GM18873 (cell line): ENCODE measurements around the gene EPC1.
"Not testable (repeated sequence)": the region's sequence is repeated elsewhere in the genome, so short reads cannot be mapped to it uniquely, and the experiment has no call there.

ENCODE experiments used
- ATAC-seq: cut with Tn5 transposase; IDR thresholded peaks from one replicate; pipeline ENCODE4 v1.9.1; 2021; ENCODE audit warnings: mild to moderate bottlenecking, moderate library complexity, moderate number of reproducible peaks; ENCODE audit not compliant: unreplicated experiment, low FRiP score

EPC1 gene

DNA sequence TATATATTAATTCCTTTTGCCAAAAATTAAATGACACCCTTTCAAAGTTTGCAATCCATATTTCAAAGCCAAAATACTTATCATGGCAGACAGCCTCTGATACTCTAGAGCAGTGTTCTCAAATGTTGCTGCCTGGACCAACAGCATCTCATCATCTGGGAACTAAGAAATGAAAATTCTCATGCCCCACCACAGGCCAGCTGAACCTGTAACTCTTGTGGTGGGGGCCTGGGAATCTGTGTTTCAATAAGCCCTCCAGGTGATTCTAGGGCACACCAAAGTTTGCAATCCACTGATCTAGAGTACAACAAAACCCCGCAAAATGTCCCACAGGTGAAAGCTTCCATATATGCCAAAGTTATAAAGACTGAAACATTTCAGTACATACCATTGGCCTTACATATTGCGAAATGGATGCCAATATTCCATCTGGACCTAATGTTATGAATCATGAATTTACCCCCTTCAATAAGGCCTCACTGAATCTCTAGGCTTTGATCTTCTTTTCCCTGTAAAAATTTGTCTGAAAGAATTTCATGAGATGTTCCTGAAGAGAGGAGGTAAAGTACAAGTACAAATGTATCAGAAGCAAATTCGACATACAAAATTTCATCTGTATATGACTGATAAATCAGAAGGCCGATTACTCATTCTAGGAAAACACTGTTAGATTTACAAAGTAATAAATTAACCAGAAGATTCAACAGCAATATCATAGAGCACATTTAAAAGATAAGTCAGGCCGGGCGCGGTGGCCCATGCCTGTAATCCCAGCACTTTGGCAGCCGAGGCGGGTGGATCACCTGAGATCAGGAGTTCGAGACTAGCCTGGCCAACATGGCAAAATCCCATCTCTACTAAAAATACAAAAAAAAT, 25.3 kb upstream of the EPC1 start:
- no peak for ATAC-seq

DNA sequence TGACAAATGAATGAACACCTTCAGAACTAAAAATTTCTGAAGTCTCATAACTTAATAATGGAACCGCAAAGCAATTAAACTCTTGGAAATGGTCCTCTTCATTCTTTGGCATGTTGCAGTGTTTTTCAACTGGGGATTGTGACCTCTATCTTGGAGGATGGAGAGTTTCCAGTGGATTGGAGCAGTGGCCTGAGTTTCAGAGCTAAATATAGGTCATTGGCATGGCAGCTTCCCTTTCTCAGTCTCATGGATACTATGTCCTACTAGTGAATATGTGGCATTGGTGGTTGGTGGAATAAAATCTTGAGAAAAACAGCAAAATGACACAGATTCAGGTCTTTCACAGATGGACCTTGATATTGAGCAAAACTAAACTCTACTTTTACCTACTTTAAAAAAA, 24.1 kb upstream of the EPC1 start:
- no peak for ATAC-seq

DNA sequence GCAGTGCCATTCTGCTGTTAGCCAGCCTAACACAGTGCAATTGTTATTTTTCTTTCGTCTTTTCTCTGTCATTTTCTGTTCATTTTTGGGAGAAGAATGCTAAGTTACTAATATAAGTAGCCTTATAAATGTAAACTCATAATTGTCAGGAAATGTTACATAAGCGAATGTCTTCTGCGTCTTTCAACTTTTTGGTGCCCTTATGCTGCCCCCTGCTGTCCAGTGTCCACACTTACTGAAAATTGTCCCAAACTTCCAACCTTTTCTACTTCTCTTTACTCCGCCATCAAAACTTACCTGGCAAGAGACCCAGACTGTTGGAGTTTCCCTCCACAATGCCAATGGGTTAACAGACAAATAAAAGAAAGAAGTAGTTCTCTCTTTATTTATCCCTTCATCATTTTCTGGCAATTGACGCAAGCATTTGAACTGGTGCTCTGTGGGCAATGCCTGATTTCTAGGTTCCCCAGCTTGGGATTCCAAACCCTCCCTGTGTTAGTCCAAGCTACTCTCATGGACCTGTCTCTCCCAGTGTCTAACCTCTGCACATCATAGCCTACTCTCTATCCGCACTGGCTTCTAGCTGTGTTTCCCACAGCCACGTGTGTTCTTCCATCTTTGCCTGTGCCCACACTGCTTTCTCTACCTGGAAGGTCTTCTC, 21.0 kb upstream of the EPC1 start:
- no peak for ATAC-seq

DNA sequence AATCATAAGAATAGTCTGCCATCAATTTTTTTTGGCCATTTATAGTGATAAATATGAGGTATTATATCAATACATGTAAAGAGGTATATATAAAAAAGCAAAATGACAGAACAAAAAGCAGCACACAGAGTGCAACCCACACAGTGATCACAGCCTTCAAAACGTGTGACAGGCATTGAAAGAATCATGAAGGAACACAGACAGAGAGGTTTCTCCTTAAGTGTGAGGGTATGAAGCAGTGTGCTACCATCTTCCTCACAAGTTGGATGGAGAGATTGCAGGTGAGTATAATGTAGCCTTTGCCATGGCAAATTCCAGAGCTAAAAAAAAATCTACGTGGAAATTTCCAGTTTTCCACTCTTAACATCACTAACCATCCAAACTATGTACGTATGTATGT, 19.6 kb upstream of the EPC1 start:
- ATAC-seq, result no peak

DNA sequence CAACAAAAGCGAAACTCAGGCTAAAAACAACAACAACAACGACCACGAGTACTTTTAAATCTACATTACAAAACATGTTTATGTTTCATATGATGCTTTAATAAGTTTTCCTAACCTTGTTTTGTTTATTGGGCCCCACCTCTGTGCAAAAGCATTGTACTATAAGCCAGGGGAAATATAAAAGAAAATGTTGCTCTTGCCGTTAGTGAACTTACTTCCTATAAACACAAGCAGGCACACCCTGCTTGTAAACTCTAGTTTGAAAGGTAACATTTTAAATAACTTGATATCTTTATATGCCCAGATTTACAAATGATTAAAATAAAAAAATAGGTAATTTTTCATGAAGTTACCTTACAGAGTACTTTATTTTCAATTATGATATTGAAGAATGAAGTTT, 19.2 kb upstream of the EPC1 start:
- no peak for ATAC-seq

DNA sequence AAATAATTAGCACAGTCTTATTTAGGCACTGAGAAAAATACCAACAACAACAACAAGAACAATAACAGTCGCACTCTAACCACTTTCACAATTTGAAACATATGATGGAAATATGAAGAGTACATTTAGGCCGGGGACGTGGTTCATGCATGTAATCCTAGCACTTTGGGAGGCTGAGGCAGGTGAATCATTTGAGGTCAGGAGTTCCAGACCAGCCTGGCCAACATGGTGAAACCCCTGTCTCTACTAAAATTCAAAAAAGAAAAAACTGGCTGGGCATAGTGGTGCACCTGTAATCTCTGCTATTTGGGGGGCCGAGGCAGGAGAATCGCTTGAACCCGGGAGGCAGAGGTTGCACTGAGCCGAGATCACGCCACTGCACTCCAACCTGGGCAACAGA, 18.4 kb upstream of the EPC1 start:
- ATAC-seq, result not testable (repeated sequence)

DNA sequence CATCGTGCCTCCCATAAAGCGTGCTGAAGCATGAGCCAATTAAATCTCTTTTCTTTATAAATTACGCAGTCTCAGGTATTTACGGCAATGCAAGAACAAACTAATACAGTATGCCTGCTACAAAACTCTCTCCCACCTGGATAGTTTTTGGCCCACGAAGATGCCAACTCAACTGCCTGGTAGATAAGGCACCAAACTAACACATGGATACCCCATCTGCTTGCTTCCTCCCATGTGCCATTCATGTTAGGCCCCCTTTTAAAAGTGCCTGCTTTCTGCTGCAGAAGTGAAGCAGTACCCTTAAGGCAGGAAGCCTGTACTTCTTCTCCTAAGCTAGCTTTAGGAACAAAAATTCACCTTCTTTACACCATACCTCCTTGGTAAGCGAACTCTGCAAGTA, 15.6 kb upstream of the EPC1 start:
- ATAC-seq, result no peak

DNA sequence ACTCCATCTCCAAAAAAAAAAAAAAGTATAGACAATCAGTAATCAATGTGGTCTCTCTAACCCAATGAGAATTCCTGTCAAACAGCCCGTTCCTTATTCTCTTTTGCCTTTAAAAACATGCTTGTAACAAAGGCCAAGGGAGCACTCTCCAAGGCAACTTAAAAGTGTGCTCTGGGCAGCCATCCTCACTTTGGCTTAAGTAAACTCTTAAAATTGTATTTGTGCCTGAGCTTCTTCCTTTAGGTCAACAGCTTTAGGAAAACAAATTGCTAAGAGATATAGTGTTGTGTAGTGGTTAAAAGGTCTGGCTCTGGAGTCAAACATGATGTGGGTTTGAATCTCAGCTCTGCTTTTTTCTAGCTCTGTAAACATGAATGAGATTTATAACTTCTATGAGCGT, 13.9 kb upstream of the EPC1 start:
- ATAC-seq, result no peak

DNA sequence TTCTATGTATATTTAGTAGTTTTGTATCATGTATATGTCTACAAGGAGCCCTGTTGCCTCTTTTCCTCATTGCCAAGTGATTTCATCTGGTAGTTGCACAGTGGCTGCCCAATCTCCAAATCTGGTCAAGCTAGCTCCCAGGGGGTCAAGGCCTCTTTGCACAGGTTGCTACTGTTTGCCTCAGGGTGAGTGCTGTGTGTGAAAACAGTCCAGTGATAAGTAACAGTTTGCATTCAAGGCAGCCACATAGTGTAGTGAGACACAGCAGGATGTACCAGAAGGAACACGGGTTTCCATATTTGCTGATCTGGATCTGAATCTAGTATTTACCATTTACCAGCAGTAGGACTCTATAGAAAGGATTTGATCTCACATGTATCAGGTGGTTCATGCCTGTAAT, 13.3 kb upstream of the EPC1 start:
- no peak for ATAC-seq

DNA sequence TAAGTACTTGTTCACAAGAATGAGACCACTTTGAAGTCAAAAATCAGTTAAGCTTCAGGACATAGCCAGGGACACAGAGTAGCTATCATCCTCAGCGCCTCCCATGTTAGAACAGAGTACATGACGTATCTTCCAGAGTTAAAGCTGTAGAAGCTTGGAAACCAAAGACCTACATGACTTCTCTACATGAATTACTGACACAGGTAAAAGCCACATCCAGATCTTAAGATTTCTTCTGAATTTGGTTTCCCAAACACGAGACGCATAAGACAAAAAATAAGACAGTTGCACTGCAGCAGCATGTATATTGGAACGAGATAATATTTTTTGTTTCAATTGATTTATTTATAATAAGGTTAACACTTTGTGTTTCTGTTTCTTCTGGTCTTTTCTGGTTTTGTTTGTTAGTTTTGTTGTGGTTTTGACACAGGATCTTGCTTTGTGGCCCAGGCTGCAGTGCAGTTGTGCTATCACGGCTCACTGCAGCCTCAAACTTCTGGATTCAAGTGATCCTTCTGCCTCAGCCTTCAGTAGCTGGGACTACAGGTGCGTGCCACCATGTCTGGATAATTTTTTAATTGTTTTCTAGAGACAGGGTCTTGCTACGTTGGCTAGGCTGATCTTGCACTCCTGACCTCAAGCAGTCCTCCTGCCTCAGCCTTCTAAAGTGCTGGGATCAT, 10.2 kb upstream of the EPC1 start:
- ATAC-seq, result no peak

DNA sequence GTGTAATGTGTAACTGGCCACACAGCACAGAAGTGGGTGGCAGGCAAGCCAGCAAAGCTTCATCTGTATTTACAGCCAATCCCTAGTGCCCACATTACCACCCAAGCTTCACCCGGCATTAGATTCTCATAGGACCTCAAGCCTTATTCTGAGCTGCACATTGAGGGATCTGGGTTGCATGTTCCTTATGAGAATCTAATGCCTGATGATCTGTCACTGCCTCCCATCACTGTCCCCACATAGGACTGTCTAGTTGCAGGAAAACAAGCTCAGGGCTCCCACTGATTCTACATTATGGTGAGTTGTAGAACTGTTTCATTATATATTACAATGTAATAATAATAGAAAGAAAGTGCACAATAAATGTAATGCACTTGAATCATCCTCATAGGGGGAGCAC, 7.7 kb upstream of the EPC1 start:
- not testable (repeated sequence) for ATAC-seq

DNA sequence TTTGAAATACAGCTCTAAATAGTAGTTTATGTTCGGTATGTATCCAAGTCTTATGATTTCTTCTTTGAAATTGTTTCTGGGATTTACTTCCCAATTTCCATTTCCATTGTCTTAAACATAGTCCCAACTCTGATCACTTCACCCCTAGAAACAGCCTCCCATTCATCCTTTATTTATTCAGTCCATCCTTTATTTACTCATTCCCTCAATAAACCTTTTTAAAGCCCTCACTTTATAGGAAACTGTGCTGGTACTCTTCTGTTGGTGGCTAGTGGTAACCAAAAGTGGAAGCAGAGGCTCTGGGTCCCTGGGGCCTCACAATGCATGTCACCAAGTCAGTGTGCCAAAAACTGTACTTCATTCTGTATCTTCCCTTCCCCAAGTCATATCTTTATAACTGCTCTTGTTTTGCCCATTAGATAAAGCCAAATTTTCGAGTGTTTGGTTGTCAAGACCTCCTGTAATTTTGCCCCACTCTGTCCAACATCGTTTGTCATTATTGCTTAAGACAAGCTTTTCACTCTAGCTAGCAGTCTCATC, 3.9 kb upstream of the EPC1 start:
- ATAC-seq, result no peak

DNA sequence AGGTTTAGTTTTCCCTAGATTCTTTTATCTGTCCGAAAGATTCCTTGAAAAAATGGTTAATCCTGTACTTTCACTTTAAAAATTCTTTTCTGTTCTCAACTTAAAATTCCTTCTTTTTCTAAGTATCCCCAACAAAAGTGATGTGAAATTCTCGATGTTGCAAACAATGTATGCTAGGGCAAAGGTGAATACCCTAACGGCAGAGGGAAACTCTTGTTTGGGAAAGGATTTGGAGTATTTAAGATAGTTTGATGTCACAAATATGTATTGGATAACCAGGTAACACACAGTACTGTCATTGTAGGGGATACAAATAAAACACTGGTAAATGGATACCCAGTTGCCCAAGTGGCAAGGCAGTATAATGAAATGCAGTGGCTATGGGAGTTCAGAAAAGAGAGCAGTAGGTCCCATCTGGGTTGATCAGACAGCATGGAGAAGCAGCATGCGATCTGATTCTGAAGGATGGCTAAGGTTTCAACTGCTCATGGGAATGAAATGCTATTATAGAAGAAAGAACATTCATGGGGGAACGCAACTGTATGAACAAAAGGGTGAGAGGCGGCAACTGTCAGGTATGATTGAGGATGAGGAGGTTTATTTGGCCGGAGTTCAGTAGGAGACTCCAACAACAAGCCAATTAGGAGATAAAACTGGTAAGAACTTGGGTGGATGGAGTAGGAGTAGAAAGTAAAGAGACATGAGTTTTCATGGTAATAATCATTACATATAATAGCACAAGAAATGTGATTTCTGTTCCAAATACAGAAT, 3.2 kb upstream of the EPC1 start:
- no peak for ATAC-seq

DNA sequence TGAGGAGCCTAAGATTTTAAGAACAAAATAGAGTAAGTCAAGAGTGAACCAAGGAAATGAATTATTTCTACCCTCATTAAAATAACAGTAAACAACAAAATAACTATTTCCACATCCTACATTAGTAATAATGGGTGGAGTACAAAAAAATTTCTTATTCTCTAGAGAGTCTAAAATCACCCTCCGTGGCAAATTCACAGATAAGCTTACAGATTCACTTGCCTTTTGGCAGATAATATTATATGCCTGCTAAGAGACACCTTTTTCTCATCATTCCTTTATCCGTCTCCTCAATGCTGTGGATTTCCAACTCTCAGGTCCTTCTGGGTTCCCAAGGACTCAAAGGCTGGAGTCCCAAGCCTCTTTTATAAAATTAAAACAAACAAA, 2.2 kb upstream of the EPC1 start:
- ATAC-seq, result no peak

DNA sequence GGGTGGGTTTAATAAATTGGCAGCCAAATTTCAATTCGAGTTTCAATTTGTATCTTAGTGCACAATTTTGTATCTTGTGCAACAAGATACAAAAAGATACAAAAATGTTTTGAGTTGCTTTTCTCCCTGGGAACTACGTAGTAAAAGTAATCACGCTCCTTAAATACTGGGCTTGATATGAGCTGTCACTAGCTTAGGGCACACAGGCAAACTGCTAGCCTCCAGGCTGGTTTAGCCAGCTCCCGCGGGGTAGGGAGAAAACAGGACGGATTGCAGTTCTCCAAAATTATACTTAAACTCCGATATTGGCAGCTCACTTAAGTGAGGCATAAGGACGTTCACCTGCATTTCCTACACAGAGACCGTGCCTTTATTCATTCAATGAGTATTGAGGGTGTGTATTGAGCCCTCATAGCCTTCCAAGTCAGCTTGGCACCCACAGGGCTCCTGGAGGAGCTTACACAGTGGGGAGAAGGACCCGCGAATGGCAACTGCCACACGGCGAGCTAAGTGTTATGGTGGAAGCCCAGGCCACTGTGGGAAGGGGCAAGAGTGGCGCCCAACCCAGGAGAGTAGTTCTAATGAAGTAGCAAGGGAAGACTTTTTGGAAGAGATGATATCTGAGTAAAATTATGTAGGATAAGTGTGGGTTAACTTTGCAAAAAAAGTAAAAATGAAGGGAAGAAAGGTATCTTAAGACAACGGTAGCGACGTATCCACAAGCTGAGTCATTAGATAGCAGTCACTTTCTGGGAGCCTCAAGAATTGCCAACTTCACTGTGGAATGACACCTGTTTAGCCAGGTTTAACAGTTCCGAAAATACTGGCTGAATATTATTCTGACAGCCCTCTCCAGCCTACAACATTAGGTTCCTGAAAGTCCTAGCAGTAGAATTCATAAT, 1.6 kb upstream of the EPC1 start:
- ATAC-seq, result no peak

DNA sequence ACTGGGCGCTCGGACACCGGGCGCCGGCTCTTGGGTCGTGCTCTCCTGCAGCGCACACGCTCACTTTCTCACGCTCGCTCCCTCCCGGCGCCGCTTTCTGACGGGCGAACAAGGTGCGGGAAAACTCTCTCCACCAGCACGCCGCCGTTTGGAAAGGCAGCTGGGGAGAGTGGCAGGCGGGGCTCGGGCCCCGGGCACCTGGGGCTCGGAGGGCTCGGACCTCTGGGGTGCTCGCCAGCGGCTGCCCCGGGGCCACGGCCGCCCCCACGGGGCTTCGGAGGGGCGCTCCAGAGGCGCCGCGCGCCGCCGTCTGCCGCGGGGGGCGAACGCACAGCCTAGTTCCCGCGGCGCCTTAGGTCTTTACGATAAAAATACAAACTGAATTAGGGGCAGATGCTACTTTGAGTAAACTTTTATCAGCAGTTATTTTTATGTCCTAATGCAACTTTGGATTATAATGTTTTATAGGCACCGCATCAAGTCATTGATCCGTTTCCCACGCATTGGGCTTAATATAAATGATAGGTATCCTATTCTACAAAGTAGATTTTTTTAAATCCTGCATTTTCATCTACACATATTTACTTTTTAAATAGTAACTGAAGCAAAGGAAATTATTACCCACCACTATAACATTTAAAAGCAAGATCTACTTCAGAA, 535 bp upstream of the EPC1 start:
- ATAC-seq, result peak; percentile 6

DNA sequence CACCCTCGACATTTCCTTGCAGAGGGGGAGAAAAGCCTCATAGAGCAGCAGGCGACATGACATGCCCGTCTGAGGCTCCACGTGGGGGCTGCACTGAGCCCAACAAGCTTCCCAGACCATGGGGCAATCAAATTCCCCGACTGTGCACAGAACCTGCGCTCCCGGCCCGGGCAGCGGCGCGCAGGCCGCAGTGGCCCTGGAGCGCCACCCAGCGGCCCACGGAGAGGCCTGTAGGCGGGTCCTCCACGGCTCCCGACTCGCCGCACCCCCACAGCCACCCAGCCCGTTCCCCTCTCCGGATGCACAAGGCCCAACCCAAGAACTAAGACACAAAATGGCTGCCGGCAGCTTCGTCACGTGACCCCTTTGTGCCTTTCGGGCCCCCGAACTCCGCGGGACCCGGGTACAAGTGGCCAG, 816 bp downstream of the EPC1 start:
- ATAC-seq, result peak; percentile 53

DNA sequence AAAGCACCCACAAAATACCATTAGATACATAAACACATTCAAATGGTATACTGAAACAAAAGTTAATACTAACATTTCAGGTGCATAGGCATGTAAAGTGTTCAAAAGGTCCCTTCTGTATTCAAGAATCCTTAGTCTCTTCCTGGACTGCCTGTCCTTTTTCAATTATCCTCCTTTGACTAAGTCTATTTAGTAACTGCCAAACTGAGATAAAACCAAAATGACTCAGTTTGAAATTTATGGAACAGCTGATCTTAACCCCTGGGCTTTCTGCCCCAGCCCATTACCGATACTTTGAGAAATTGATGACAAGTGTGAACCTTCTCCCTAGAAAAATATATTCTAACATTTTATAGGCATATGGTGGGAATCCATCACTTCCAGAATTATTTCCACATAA, 5.4 kb downstream of the EPC1 start:
- no peak for ATAC-seq

DNA sequence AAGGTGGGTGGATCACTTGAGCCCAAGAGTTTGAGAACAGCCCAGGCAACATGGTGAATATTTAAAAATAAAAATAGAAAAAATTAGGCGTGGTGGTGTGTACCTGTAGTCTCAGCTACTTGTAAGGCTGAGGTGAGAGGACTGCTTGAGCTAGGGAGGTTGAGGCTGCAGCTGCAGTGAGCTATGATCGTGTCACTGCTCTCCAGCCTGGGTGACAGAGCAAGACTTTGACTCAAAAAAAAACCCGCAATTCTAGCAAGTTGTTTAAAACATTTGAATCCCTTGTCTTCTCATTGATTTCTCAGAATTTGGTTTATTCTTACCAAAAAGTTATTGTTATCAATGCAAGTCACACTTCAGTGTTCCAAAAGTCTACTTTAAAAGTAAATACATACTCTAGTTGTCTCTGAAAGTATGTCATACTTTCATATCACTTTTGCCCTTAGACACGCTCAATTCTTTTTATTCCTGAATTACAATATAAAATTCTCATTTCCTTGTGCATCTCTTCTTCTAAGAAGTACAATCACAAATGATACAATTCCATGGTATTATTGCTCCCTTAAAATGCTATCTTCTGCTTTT, 6.3 kb downstream of the EPC1 start:
- no peak for ATAC-seq
